ENCODE results near the gene DTX4.
A peak's percentile ranks its signal among the peaks of the same experiment; 100 is the strongest.

Gene DTX4

DNA sequence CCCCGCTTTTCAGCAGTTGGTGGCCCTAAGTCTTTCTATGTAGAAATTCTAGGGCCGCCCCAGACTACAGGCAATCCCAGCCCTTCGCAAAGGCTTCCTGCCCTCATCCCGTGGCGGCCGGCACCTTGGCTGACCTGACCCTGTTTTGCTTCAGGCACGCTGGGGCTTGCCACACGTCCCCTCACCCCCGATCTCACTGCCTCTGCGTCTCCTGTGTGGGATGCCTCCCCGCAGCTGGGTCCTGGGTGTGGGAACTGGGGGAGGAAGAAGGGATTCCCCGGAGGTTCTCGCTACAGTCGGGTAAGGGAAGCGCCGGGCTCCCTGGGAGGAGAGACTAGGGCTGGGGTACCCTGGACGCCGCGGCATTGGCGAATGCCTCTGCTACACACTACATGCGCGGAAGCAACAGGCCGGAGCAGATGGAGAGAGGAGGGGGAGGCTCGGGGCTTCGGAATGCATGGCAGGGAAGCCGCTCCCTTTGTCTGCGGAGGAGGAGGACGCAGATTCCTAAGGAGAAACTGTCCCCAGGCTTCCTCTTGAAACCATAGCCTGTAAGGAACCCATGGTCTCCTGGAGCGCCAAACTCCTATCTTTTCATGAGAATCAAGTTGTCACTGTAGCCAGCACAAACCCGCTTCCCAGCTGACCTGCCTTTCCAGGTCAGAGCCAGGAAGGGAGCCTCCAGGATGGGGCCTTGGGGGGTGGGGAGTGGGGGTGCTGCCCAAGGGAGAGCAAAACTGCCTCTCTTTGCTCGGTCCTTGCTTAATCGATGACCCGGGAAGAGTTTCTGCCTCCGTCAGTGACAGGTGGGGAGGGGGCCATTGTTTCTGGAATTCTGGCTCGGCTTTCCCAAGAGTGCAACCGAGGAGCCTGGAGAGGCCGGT is 1.4 kb downstream of the DTX4 start:
- Histone ChIP-seq H3F3A (ENCODE audit: insufficient read depth) (no peaks in the 10 kb centered on the region), H3K36me3 (ENCODE audit: low read length) (no peaks in the 10 kb centered on the region), H3K4me3 (ENCODE audit: insufficient read depth, low read length, poor library complexity, severe bottlenecking) (peak overlapping the region; percentile 98), H4K20me1 (ENCODE audit: low read depth, low read length) (no peaks in the 10 kb centered on the region; the same call in 1 of the 2 replicates), H3K27me3 (ENCODE audit: low read length) (no peaks in the 10 kb centered on the region), H2AFZ (ENCODE audit: low read depth, low read length, severe bottlenecking) (no peak overlapping the region), H3K9me2 (replicated peaks; ENCODE audit: insufficient read depth, low read length) (no peaks in the 10 kb centered on the region), H3K79me2 (ENCODE audit: insufficient read depth, low read length) (no peaks in the 10 kb centered on the region), H3K4me2 (ENCODE audit: low read depth, low read length, poor library complexity, severe bottlenecking) (peak overlapping the region; percentile 98), H3K9me3 (ENCODE audit: insufficient read depth, low read length) (0 out of 2 replicates have a peak, but pooled peaks cover 4% of the 10 kb centered on the region), H3K9ac (ENCODE audit: low read length) (peak overlapping the region; percentile 79), H3K27ac (ENCODE audit: low read depth, low read length) (no peak overlapping the region)
- TF ChIP-seq EZH2phosphoT487 (conservative IDR thresholded peaks at IDR 0.05; ENCODE audit: low read length), result no peak
- no peak for TF ChIP-seq CTCF (IDR thresholded peaks at IDR 0.05; ENCODE audit: insufficient read depth, low read length, poor library complexity, severe bottlenecking)

DNA sequence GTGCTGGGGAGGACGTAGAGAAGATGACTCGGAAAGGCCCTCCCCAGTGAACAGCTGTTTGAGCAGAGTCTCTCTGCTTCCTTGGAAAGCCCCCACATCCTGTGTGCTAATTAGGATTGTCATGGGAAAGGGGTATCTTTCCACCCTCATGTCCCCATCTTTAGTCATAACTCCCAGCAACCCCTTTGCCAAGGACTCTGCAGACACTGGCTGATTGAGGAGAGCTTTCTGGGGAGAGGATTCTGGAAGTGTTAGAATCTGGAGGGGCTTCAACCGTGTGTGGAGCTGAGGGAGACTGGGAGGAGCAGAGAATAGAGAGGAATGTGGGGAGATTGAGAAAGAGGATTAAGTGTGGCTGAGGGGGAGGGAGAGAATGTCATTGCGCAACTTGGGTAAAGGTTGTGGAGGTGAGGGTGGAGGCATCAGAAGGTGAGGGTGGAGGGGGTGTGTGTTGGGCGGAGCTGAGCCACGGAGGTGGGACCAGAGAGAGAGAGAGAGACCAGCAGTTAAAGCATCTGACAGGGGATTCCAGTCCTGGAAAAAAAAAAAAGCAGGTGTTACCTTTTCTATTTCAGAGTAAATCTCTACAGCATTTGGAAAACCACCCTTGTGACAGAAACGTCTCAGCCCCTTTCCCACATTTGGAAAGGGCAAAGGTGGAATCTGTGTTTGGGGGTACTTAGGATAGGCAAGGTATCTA is 2.2 kb downstream of the DTX4 start:
- TF ChIP-seq CTCF (IDR thresholded peaks at IDR 0.05; ENCODE audit: insufficient read depth, low read length, poor library complexity, severe bottlenecking), result no peak
- no peak for TF ChIP-seq EZH2phosphoT487 (conservative IDR thresholded peaks at IDR 0.05; ENCODE audit: low read length)
- H3K27ac ChIP-seq (ENCODE audit: low read depth, low read length), result no peak overlapping the region
- no peak overlapping the region for H3K4me3 ChIP-seq (ENCODE audit: insufficient read depth, low read length, poor library complexity, severe bottlenecking)
- peaks cover 3% of the 10 kb centered on the region; the same call in 1 of the 2 replicates for H3K36me3 ChIP-seq (ENCODE audit: low read length)
- H3K9me3 ChIP-seq (ENCODE audit: insufficient read depth, low read length), result peaks cover 12% of the 10 kb centered on the region; the same call in 1 of the 2 replicates
- H4K20me1 ChIP-seq (ENCODE audit: low read depth, low read length), result no peaks in the 10 kb centered on the region; the same call in 1 of the 2 replicates
- H3F3A ChIP-seq (ENCODE audit: insufficient read depth), result no peaks in the 10 kb centered on the region
- no peaks in the 10 kb centered on the region for H3K9me2 ChIP-seq (replicated peaks; ENCODE audit: insufficient read depth, low read length)
- H3K79me2 ChIP-seq (ENCODE audit: insufficient read depth, low read length), result no peaks in the 10 kb centered on the region
- no peaks in the 10 kb centered on the region for H3K27me3 ChIP-seq (ENCODE audit: low read length)
- H3K9ac ChIP-seq (ENCODE audit: low read length), result no peak overlapping the region
- H2AFZ ChIP-seq (ENCODE audit: low read depth, low read length, severe bottlenecking), result no peak overlapping the region
- no peak overlapping the region for H3K4me2 ChIP-seq (ENCODE audit: low read depth, low read length, poor library complexity, severe bottlenecking)

GRCh38 chr11:59174664-59175033 is 2.7 kb downstream of the DTX4 start:
- Histone ChIP-seq H3K79me2 (ENCODE audit: insufficient read depth, low read length) (no peaks in the 10 kb centered on the region), H3K9me3 (ENCODE audit: insufficient read depth, low read length) (peaks cover 18% of the 10 kb centered on the region; the same call in 1 of the 2 replicates), H3K27me3 (ENCODE audit: low read length) (no peaks in the 10 kb centered on the region), H3K27ac (ENCODE audit: low read depth, low read length) (no peak overlapping the region), H3F3A (ENCODE audit: insufficient read depth) (no peaks in the 10 kb centered on the region), H3K4me2 (ENCODE audit: low read depth, low read length, poor library complexity, severe bottlenecking) (no peak overlapping the region), H3K36me3 (ENCODE audit: low read length) (peaks cover 3% of the 10 kb centered on the region; the same call in 1 of the 2 replicates), H2AFZ (ENCODE audit: low read depth, low read length, severe bottlenecking) (no peak overlapping the region), H3K4me3 (ENCODE audit: insufficient read depth, low read length, poor library complexity, severe bottlenecking) (no peak overlapping the region), H4K20me1 (ENCODE audit: low read depth, low read length) (no peaks in the 10 kb centered on the region; the same call in 1 of the 2 replicates), H3K9me2 (replicated peaks; ENCODE audit: insufficient read depth, low read length) (no peaks in the 10 kb centered on the region), H3K9ac (ENCODE audit: low read length) (no peak overlapping the region)
- TF ChIP-seq CTCF (IDR thresholded peaks at IDR 0.05; ENCODE audit: insufficient read depth, low read length, poor library complexity, severe bottlenecking), result no peak
- TF ChIP-seq EZH2phosphoT487 (conservative IDR thresholded peaks at IDR 0.05; ENCODE audit: low read length), result no peak

All from SU-DHL-6 (cell line).